NCI-H2029 (cell line): ENCODE measurements around the gene GALM.
"Not testable (repeated sequence)": the region's sequence is repeated elsewhere in the genome, so short reads cannot be mapped to it uniquely, and the experiment has no call there.

Experiments
- DNase-seq: peaks from one replicate; lab custom pipeline; 2025; lab: John Stamatoyannopoulos, UW

The GALM gene

DNA sequence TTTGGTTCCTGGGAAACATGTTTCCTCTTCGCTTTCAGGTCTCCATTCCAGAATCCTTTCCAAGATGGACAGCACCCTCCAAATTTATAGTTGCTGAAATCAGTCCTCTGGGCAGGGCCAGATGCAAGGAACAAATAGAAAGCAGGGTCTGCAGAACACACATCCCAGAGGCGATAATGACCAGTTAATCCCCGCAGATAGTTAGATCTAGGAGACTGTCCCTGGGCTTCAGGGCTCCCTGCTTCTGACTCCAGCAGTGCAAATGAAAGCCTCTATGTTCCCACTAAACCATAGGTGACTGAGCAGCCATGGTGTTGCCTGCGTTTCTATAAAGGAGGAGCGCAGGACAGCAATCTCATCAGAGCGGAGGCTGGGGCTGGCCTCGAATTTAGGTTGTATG is 46.5 kb downstream of the GALM start:
- no peak for DNase-seq

- no peak for DNase-seq
Measured at GRCh38 chr2:38712871-38713270, 47.0 kb downstream of the GALM start.

DNA sequence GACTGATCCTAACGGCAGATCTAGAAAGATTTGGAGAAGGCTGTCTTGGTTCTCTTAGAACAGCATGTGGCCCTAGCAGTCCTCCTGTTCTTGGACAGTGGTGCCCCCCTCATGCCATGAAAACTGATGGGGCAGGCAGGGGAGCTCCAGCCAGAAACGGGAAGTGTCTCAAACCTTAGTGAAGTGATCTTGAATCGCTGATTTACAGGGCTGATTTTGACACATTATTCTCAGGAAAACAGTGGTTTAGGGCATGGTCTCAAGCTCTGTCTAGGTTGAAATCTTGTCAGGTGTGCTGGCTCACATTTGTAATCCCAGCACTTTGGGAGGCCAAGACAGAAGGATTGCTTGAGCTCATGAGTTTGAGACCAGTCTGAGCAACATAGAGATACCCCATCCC is 47.4 kb downstream of the GALM start:
- DNase-seq = no peak

GRCh38 chr2:38714941-38715340 is 49.0 kb downstream of the GALM start:
- not testable (repeated sequence) for DNase-seq

DNA sequence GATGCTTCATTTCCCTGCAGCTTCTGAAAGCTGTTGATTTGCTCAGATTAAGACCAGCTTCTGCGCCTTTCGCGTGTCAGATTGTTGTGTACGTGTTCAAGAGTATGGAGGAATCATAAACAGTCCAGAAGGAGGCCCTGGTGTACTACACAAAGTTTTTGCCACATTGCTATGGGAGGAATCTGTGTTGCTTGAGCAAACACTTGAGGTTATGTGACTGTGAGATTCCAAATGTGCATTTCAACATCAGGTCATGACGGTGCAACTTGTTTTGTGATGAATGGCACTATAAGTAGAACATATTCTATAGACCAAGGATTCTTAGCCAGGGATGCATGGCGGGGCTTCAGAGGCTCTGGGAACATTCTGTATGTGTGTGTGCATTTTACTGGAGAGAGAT is 50.3 kb downstream of the GALM start:
- DNase-seq = no peak

DNA sequence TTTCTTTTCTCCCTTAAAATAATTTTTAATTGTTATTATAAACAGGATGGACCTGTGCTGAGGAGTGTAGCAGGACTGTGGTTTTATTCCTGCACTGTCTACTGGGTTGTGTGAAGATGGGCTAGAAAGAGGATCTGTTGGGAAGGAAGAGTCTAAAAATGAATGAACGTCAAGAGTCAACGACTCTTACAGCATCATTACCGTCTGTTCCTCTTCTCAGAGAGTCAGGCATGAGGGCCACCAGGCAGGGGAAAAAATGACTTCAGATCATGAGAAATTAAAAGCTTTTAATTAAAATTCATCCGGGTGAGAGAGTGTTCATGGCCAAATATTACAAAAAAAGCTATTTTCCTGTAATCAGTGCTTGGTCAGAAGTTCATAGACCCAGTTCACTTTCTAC is 52.7 kb downstream of the GALM start:
- DNase-seq = no peak

- DNase-seq = no peak
Measured at GRCh38 chr2:38719706-38720105, 53.8 kb downstream of the GALM start.

- no peak for DNase-seq
Measured at GRCh38 chr2:38720613-38721241, 54.8 kb downstream of the GALM start.

GRCh38 chr2:38722271-38723061 is 56.6 kb downstream of the GALM start:
- DNase-seq = no peak

DNA sequence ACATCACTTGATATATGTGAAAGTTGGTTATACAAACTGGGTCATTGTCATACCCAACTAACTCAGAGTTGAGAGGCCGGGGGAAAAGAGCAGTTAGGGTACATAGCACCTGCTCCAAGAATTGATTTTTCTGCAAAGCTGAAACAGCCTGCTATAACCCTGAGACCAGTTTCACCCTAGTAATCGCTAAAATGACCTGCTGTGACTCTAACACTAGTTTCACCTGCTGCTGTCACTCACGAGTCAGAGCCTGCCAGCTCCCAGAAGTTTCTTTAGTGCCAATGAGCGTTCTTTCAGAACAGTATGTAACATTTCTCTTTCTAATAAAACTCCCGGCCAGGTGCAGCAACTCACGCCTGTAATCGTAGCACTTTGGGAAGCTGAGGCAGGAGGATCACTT is 57.3 kb downstream of the GALM start:
- DNase-seq = no peak

DNA sequence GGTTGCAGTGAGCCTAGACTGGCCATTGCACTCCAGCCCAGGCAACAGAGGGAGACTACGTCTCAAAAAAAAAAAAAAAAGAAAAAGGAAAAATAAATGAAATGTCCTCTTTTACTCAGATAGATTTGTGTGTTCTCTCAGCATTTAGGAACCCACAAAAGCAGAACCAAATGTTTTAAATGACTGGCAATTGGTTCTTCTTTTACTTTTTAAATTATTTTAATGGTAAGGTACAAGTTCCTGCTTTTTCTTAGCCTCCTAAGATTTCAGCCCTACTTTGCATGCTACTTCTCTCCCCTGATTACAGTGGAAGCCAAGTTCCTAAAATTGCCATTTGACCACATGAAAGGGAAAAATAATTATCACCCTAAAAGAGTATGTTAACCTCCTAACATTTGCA is 61.7 kb downstream of the GALM start:
- no peak for DNase-seq

DNA sequence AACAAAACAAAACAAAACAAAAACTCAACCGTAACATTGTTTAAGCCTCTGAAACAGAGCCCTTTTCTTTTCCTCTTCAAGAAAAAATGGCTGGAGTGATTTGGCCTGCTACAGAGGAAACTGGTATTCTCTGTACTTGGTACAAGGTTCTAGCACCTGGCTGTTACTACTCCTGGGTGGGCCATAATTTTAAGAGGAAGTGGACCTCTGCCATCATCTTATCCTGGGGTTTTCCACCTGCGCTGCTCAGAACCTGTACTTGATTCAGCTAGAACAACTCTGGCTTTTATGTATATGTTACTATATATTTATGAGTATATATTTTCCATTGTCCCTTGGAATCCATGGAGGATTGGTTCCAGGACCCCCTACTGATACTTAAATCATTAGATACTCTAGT is 62.8 kb downstream of the GALM start:
- DNase-seq = no peak

- no peak for DNase-seq
Measured at GRCh38 chr2:38731090-38731489, 65.2 kb downstream of the GALM start.

DNA sequence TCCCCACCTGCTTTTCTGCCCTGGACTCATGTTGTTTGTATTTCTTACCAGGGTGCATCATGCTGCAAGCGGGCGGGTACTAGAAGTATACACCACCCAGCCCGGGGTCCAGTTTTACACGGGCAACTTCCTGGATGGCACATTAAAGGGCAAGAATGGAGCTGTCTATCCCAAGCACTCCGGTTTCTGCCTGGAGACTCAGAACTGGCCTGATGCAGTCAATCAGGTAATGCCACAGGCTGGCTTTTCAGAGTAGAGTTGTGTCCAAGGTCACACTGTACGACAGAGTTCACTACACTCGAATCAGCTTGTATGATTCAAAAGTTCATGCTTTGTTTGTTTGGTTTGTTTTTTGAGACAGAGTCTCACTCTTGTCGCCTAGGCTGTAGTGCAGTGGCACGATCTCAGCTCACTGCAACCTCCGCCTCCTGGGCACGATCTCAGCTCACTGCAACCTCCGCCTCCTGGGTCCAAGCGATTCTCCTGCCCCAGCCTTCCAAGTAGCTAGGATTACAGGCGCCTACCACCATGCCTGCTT is 65.8 kb downstream of the GALM start:
- DNase-seq = no peak

DNA sequence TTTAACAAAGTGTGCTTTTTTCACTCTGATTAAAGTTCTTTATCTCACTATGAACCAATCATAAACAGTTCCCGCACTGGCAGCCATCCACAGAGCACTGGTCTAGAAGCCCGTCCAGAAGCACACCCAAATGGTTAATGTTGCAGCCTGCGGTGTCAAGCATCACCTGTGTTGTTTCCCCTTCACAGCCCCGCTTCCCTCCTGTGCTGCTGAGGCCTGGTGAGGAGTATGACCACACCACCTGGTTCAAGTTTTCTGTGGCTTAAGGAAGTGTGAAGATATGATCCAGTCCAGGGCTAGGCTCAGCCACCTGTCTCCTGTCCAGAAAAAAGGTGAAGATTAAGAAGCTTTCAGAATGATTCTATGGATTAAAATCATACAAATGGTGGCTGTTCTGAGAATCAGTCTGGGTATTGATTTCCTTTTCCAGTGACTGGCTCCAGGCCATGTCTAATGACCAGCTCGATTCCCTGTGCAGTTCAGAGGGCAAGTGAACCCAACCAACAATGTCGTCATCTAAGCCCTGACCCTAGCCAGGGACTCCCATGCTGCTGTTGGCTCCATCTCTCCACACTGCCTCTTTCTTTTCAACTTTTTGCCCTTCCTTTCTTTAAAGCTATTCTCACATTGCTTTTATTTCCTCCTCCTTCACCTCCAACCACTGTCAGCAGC is 67.5 kb downstream of the GALM start:
- DNase-seq = no peak

- no peak for DNase-seq
Measured at GRCh38 chr2:38734299-38735058, 68.6 kb downstream of the GALM start.

DNA sequence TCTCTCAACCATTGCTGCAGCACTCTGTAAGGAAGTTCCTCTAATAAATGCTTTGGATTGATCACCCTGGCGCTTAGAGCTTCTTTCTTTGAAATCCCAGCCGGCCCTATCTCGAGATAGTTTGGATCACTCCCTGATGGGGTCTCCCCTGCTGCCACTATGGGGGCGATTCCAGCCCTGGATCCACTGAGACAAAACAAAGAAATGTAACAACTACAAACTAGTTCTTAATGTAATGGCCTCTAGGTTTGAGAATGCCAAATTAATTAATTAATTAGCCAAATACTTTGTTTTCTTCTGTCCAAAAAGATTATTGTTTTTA is 70.0 kb downstream of the GALM start:
- DNase-seq = no peak

DNA sequence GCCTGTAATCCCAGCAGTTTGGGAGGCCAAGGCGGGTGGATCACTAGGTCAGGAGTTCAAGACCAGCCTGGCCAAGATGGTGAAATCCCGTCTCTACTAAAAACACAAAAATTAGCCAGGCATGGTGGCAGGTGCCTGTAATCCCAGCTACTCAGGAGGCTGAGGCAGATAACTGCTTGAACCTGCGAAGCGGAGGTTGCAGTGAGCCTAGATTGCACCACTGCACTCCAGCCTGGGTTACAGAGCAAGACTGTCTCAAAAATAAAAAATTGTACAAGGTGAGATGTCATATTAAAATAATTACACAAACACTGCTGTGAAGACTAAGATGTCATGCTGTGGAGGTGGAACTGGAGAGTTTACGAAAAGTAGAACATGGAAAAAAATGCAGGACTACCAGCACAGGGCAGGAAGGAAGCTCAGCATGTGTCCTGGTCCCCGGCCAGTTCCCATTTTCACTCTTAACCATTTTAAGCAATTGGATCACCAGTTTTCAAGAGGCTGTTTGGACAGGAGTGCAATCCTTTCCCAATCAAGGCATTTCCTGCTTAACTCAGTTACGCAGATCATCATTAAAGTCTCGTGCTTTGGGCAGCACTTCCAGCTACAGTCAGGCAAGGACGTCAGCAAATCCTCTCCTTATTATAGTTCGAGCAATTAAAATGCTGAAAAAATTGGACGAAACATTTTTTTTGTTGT is 71.2 kb downstream of the GALM start:
- not testable (repeated sequence) for DNase-seq

- DNase-seq = no peak
Measured at GRCh38 chr2:38737925-38738324, 72.0 kb downstream of the GALM start.

GRCh38 chr2:38739524-38739923 is 73.6 kb downstream of the GALM start:
- DNase-seq = no peak

- no peak for DNase-seq
Measured at GRCh38 chr2:38740851-38741731, 75.2 kb downstream of the GALM start.
